GM18508 (cell line): ENCODE results near the gene ADGRD1.

Experiments
- ATAC-seq: cut with Tn5 transposase; IDR thresholded peaks from one replicate; pipeline ENCODE4 v1.9.1; 2021; ENCODE audit warnings: moderate number of reproducible peaks; ENCODE audit not compliant: insufficient read depth, unreplicated experiment

The ADGRD1 gene

GRCh38 chr12:131084341-131085011 is 130.8 kb downstream of the ADGRD1 start:
- ATAC-seq, result no peak

- ATAC-seq, result no peak
Observed at GRCh38 chr12:131085125-131085815, 131.6 kb downstream of the ADGRD1 start.

GRCh38 chr12:131085816-131086591 is 132.3 kb downstream of the ADGRD1 start:
- ATAC-seq, result no peak

- ATAC-seq, result no peak
Observed at GRCh38 chr12:131087302-131087818, 133.7 kb downstream of the ADGRD1 start.

GRCh38 chr12:131087991-131088700 is 134.4 kb downstream of the ADGRD1 start:
- no peak for ATAC-seq

GRCh38 chr12:131088701-131089530 is 135.2 kb downstream of the ADGRD1 start:
- ATAC-seq, result no peak

GRCh38 chr12:131089531-131090273 is 136.0 kb downstream of the ADGRD1 start:
- no peak for ATAC-seq

- ATAC-seq, result no peak
Observed at GRCh38 chr12:131090274-131091210, 136.8 kb downstream of the ADGRD1 start.

GRCh38 chr12:131091413-131091975 is 137.8 kb downstream of the ADGRD1 start:
- ATAC-seq, result peak; percentile 35

GRCh38 chr12:131091976-131092691 is 138.4 kb downstream of the ADGRD1 start:
- no peak for ATAC-seq

GRCh38 chr12:131092901-131093603 is 139.3 kb downstream of the ADGRD1 start:
- peak; percentile 43 for ATAC-seq

GRCh38 chr12:131093604-131093955 is 139.9 kb downstream of the ADGRD1 start:
- no peak for ATAC-seq

GRCh38 chr12:131093971-131094830 is 140.5 kb downstream of the ADGRD1 start:
- no peak for ATAC-seq

GRCh38 chr12:131094831-131095805 is 141.4 kb downstream of the ADGRD1 start:
- no peak for ATAC-seq
